GM18870 (cell line): Measurements from ENCODE around the gene DEDD2.

Experiments
- ATAC-seq: cut with Tn5 transposase; IDR thresholded peaks from one replicate; pipeline ENCODE4 v1.9.1; 2021; ENCODE audit warnings: moderate library complexity; ENCODE audit not compliant: unreplicated experiment

DEDD2 gene

GRCh38 chr19:42200116-42200715 is 17.3 kb downstream of the DEDD2 start:
- no peak for ATAC-seq

GRCh38 chr19:42199440-42200115 is 17.9 kb downstream of the DEDD2 start:
- no peak for ATAC-seq

- ATAC-seq = no peak
Observed at GRCh38 chr19:42198676-42199439, 18.6 kb downstream of the DEDD2 start.

GRCh38 chr19:42197375-42197817 is 20.1 kb downstream of the DEDD2 start:
- no peak for ATAC-seq

- no peak for ATAC-seq
Observed at GRCh38 chr19:42196011-42197001, 21.2 kb downstream of the DEDD2 start.

GRCh38 chr19:42193706-42194105 is 23.8 kb downstream of the DEDD2 start:
- no peak for ATAC-seq

- no peak for ATAC-seq
Observed at GRCh38 chr19:42193294-42193693, 24.2 kb downstream of the DEDD2 start.

GRCh38 chr19:42191855-42192254 is 25.6 kb downstream of the DEDD2 start:
- ATAC-seq = no peak

- ATAC-seq = no peak
Observed at GRCh38 chr19:42191330-42191729, 26.1 kb downstream of the DEDD2 start.

GRCh38 chr19:42189133-42189532 is 28.3 kb downstream of the DEDD2 start:
- no peak for ATAC-seq

- no peak for ATAC-seq
Observed at GRCh38 chr19:42188665-42189064, 28.8 kb downstream of the DEDD2 start.

- no peak for ATAC-seq
Observed at GRCh38 chr19:42185277-42185676, 32.2 kb downstream of the DEDD2 start.

GRCh38 chr19:42184401-42184861 is 33.0 kb downstream of the DEDD2 start:
- ATAC-seq = no peak

GRCh38 chr19:42178791-42179674 is 38.4 kb downstream of the DEDD2 start:
- no peak for ATAC-seq

GRCh38 chr19:42177686-42178019 is 39.8 kb downstream of the DEDD2 start:
- ATAC-seq = no peak

GRCh38 chr19:42176990-42177685 is 40.3 kb downstream of the DEDD2 start:
- no peak for ATAC-seq

- no peak for ATAC-seq
Observed at GRCh38 chr19:42176649-42176989, 40.9 kb downstream of the DEDD2 start.

- no peak for ATAC-seq
Observed at GRCh38 chr19:42175952-42176648, 41.4 kb downstream of the DEDD2 start.
